Calu3 (cell line): Measurements from ENCODE around the gene KIF25. TPM values are rescaled to one million over a fixed set of nuclear protein-coding genes. Genes with fewer than 3 reads are reported as not detected.

ENCODE experiments used
- BruUV-seq: library from RNA; stranded (reverse); fragments of 400-500 nt; replicated peaks from 2 replicates; lab custom pipeline; 2021; lab: Mats Ljungman, UMichigan
- CTCF ChIA-PET: fragments of 300-600 bp; sonication (Branson Sonifier 250); formaldehyde crosslinking; loops from one replicate; lab custom pipeline; 2022; ENCODE audit warnings: antibody characterized with exemption; lab: Charles Lee
- DNase-seq: peaks from one replicate; pipeline ENCODE4 v3.0.0; 2022
- H3K27ac Mint-ChIP-seq: one replicate; pipeline ENCODE4 v1.8.0; 2022; ENCODE audit warnings: mixed read lengths; ENCODE audit not compliant: unreplicated experiment
- H3K27me3 Mint-ChIP-seq: one replicate; pipeline ENCODE4 v1.8.0; 2022; ENCODE audit warnings: mixed read lengths; ENCODE audit not compliant: unreplicated experiment
- H3K36me3 Mint-ChIP-seq: one replicate; pipeline ENCODE4 v1.8.0; 2022; ENCODE audit warnings: mild to moderate bottlenecking, moderate library complexity, mixed read lengths; ENCODE audit not compliant: insufficient read depth, unreplicated experiment
- H3K4me1 Mint-ChIP-seq: one replicate; pipeline ENCODE4 v1.8.0; 2022; ENCODE audit warnings: mild to moderate bottlenecking, low read depth, mixed read lengths; ENCODE audit not compliant: unreplicated experiment
- H3K4me3 Mint-ChIP-seq: one replicate; pipeline ENCODE4 v1.8.0; 2022; ENCODE audit warnings: mild to moderate bottlenecking, low read depth, moderate library complexity, mixed read lengths; ENCODE audit not compliant: unreplicated experiment
- H3K9me3 Mint-ChIP-seq: one replicate; pipeline ENCODE4 v1.8.0; 2022; ENCODE audit warnings: low read depth, mixed read lengths; ENCODE audit not compliant: unreplicated experiment
- CTCF ChIP-seq: fragments of 200-600 bp; IDR thresholded peaks from one replicate; pipeline ENCODE4 v1.8.0; 2022; ENCODE audit warnings: antibody characterized with exemption; ENCODE audit not compliant: unreplicated experiment
- intact Hi-C: fragments of 100-400 bp; cut with micrococcal nuclease; formaldehyde crosslinking; loops from one replicate; pipeline ENCODE4 v1.10.0; 2022; ENCODE audit not compliant: unreplicated experiment
- total RNA-seq: library from RNA; stranded (reverse); gene quantifications from 2 replicates; pipeline ENCODE4 v1.2.3, GENCODE V29; 2022

KIF25 gene
- total RNA-seq, 1 experiment from 2014 or later, result not detected

- no TSS peak for BruUV-seq
- TF ChIP-seq CTCF, result peak; percentile 46
- Mint-ChIP-seq H3K4me3 (no peak overlapping the region), H3K27me3 (no peaks in the 10 kb centered on the region), H3K9me3 (no peaks in the 10 kb centered on the region), H3K4me1 (peaks cover 28% of the 10 kb centered on the region), H3K36me3 (peaks cover 39% of the 10 kb centered on the region), H3K27ac (no peak overlapping the region)
- intact Hi-C loops, result loop anchor here (10.0 kb wide), 1 partner anchor 67 kb away; no protein-coding TSS in a partner anchor
- CTCF ChIA-PET, result no interaction called here
- DNase-seq, result peak; percentile 51
Observed at GRCh38 chr6:167968091-167968490, 29.4 kb upstream of the KIF25 start.

- CTCF ChIA-PET, result no interaction called here
- peaks cover 30% of the 10 kb centered on the region for H3K36me3 Mint-ChIP-seq
Observed at GRCh38 chr6:167970230-167970629, 27.2 kb upstream of the KIF25 start.

GRCh38 chr6:167972193-167972592, 25.3 kb upstream of the KIF25 start:
- no peak overlapping the region for H3K27ac Mint-ChIP-seq
- BruUV-seq, result no TSS peak
- no peaks in the 10 kb centered on the region for H3K4me1 Mint-ChIP-seq
- no peaks in the 10 kb centered on the region for H3K27me3 Mint-ChIP-seq
- TF ChIP-seq CTCF, result no peak
- CTCF ChIA-PET, result no interaction called here
- no peak overlapping the region for H3K4me3 Mint-ChIP-seq
- H3K36me3 Mint-ChIP-seq, result peaks cover 18% of the 10 kb centered on the region
- no peaks in the 10 kb centered on the region for H3K9me3 Mint-ChIP-seq
- intact Hi-C loops, result no loop called here
- DNase-seq, result no peak

More at GRCh38 chr6:167970230-167970629, 27.2 kb upstream of the KIF25 start:
- Mint-ChIP-seq H3K4me1 (peaks cover 12% of the 10 kb centered on the region), H3K9me3 (no peaks in the 10 kb centered on the region), H3K4me3 (no peak overlapping the region), H3K27ac (no peak overlapping the region), H3K27me3 (no peaks in the 10 kb centered on the region)
- no peak for TF ChIP-seq CTCF
- intact Hi-C loops, result no loop called here
- no peak for DNase-seq
- BruUV-seq, result no TSS peak

GRCh38 chr6:167973148-167973885, 24.2 kb upstream of the KIF25 start:
- CTCF ChIA-PET, result no interaction called here
- no TSS peak for BruUV-seq

More at GRCh38 chr6:167973148-167973885, 24.2 kb upstream of the KIF25 start:
- H3K27ac Mint-ChIP-seq, result no peak overlapping the region
- peaks cover 7% of the 10 kb centered on the region for H3K27me3 Mint-ChIP-seq
- intact Hi-C loops, result no loop called here
- peaks cover 8% of the 10 kb centered on the region for H3K36me3 Mint-ChIP-seq
- no peaks in the 10 kb centered on the region for H3K9me3 Mint-ChIP-seq
- no peak overlapping the region for H3K4me3 Mint-ChIP-seq
- H3K4me1 Mint-ChIP-seq, result no peaks in the 10 kb centered on the region
- TF ChIP-seq CTCF, result no peak
- DNase-seq, result no peak
